Activated CD8-positive, alpha-beta memory T cell treated with anti-CD3 and anti-CD28 coated beads, Interleukin-2, amount 50 U/mL, for 24 hours (primary cell): ENCODE measurements around the gene RNF144A.
"Not testable (repeated sequence)": the region's sequence is repeated elsewhere in the genome, so short reads cannot be mapped to it uniquely, and the experiment has no call there.

Source experiments
- DNase-seq: peaks from one replicate; pipeline ENCODE4 v3.0.0-alpha.2; 2020; ENCODE audit errors: extremely low read depth

RNF144A gene

DNA sequence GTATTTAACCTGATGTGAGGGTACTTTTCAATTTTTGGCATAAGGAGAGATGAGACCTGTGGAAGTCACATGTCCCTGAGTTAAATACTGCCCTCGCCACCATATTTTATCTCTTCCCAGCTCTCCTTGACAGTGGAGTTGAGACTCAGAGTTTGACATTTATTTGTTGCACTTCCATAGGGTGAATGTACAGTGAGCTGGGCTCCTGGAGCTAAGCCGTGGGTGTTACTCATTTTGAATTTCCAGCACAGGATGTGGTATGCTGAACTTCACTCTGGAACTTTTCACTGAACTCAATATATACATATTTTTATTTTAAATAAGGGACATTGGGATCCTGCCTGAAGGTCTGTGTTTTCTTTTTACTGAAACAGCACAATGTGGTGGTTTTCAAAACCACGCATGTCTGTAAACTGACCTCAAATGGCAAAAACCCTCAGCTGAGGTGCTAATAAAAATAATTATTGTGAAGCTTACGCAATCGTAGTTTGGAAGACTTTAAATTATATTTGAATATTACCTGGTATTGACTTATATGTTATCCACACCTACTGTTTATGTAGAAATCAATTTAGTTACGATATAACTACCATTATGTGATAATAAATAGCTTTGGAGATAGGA lies 12.1 kb downstream of the RNF144A start:
- no peak for DNase-seq

DNA sequence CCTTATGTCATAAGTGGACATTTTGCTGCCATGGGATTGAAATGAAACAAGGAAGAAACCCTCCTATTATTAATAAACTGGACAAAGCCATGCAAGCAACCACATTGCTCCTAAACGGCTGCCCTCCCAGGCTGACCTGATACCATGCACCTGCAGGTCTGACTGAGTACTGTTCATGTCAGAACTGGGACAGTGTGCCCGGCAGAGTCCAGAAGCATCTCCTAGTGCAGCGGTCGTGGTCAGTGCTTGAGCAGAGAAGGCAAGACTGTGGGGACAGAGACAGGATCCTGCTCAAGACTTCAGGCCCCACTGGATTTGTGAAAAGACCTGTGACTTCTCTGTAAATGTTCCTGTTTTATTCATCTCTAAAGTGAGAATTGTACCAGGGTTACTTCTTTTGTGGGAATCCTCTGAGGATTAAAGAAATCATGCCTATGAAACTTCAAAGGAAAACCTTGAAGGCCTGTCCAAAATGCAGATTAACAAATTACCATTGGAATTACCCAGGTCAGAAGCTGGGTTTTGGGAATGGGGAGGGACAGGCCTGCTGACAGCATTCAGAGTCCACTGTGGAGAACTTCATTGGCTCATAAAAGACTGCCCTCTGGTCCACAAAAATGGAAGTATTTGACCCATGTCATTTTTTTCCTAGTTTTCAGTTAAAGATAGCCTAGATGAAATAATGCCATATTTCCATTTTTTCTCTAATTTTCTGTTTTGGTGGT lies 13.9 kb downstream of the RNF144A start:
- DNase-seq: no peak

DNA sequence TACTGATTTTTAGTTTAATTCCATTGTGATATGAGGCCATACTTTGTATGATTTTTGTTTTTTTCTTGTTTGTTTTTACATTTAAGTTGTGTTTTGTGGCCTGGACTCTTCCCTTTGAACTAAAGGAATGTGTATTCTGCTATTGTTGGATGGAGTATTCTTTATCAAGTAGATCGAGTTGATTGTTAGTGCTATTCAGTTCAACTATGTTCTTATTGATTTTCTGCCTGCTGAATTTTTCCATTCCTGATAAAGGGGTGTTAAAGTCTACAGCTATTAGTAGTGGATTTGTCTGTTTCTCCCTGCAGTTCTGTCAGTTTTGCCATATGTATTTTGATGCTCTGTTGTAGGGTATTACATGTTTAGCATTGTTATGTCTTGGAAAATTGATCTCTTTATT lies 14.5 kb downstream of the RNF144A start:
- no peak for DNase-seq

DNA sequence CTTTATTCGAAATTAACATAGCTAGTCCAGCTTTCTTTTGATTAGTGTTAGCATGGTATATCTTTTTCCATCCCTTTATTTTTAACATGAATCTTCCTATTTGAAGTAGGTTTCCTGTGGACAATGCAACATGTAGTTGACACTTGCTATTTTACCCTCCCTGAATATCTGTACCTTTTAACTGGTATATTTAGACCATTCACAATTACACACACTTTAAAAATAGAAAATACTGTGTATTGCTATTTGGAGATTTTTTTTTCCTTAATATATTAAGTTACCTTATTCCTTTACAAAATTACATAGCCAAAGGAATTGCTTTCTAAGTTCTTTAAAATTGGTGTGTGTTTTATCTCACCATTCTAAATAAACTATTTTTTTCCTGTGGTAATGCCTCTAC lies 15.0 kb downstream of the RNF144A start:
- no peak for DNase-seq

DNA sequence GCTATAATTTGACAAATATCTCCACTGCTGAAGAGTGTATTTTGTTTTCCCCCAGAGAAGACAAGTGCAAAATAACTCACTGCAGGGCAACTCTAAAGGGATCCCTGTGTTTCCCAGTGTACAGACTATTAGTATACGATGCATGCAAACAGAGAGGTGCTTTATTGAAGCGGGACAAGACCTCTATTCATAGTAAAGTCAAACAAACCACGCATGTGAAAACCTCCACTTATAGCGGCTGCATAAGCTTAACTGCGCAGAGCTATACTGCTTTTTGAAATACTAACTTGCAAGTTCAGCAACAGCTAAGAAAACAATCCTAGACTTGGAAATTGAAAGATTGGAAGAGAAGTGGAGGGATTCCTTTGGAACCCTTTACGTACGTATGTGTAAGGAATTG lies 15.6 kb downstream of the RNF144A start:
- no peak for DNase-seq

DNA sequence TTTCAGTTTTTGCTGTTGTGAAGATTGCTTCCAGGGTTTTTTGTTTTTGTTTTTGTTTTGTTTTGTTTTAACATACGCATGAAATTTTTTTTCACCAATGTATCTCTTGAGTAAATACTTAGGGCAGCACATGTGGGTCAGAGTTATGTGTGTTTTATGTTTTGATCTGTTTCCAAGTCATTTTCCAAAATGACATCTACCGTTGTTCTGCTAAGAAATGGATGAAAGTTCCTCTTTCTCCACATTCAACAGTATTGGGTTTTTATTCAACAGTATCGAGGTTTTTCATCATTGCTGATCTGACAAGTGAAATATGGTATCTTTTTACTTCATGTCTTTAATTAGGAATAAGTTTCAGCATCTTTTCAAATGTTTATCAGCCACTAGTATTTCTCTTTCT lies 16.7 kb downstream of the RNF144A start:
- DNase-seq: no peak

DNA sequence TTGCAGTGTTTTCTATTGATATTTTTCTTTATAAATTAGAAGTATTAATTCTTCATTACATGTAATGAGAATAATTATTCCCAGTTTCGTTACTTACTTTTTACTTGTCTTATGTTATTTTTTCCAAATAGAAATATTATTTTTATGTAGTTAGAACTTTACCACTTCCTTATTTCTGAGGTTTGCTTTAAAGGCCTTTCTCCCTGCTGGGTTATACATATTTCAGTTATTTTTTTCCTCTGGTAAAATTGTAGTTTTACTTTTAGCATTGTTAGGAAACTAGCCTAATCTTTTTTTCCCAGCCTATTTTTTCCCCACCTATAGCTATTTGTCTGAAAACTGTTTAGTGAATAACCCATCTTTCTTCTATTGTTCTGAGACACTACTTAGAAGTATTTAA lies 17.1 kb downstream of the RNF144A start:
- no peak for DNase-seq

DNA sequence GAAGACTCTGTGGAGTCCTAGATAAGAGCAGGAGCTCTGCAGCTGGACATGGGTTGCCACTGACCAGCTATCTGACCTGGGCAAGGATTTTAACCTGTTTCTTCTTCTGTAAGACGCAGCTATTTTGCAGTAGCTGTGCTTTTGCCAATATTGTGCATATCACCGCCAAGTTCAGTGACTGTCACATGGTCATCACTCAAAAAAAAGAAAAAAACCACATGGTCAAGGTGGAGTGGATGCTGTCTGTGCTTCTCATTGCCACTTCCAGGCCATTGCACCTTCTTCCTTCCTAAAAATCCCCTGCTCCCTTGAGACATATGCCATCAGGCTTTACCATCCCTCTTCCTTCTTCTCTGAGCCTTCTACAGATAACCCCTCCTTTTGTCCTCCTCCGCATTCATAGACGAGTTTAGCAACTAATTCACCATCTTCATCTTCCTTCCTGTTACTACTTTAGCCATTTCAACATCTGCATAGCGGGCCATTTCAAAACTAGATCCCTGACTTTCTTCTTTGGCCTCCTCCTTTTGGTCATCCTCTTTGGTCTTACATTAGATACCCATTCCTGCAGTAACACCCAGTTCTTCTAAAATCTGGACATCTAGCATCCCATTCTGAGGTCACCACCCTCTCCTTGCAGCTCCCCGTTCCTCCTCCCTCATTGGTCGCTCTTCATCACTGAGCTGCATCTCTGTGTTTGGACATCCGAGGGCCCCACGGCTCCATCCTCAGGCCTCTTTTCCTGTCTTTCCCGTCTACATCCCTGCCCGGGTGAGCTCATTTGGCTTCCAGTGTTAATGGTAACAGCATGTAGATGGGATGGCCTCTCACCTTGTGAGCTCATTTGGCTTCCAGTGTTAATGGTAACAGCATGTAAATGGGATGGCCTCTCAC lies 17.8 kb downstream of the RNF144A start:
- DNase-seq: no peak

DNA sequence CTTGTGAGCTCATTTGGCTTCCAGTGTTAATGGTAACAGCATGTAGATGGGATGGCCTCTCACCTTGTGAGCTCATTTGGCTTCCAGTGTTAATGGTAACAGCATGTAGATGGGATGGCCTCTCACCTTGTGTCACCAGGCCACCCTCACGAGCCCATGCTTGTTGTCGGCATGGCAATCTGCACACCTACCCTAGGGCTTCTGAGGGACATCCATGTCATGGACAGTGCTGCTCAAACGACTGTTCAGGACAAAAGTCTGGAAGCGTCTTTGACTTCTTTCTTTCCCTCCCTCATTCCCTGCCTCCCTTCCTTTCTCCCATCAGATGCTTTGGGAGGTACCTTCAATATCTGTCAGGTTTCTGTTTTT lies 18.4 kb downstream of the RNF144A start:
- not testable (repeated sequence) for DNase-seq

DNA sequence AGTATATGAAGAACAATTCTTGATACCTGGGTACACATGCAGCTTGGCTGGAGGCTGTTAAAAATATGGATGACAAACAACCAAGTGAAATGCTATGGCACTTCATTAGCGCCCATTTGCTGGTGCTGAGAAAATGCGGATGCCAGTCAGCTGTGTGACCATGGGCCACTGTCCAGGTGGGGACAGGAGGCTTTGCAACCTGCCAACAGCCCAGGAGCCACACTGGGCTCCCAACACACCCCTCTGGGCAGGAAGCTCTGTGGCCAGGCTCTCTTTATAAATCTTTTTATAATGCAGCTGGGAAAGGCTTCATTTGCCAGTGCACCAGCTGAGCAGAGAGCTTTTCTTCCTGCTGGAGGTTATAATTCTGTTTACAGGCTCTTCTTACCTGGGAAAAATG lies 19.9 kb downstream of the RNF144A start:
- no peak for DNase-seq

DNA sequence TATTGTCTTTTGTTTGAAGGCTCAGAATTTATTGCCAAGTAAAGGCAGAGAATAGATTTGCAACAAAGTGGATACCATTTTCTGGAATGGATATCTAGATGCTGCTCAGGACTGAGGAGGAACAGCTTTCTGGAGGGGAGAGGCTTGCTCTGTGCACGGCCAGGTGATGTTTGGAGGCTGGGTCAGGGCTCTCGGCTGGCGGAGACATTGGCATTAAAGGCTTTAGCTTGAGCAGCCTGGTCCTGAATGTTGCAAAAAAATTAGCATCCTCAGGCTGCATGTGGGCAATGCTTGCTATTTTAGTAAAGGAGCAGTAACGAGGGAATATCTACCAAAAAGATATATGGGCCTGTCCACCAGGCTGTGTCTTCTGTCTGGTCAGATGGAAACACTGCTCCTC lies 20.4 kb downstream of the RNF144A start:
- DNase-seq: no peak

DNA sequence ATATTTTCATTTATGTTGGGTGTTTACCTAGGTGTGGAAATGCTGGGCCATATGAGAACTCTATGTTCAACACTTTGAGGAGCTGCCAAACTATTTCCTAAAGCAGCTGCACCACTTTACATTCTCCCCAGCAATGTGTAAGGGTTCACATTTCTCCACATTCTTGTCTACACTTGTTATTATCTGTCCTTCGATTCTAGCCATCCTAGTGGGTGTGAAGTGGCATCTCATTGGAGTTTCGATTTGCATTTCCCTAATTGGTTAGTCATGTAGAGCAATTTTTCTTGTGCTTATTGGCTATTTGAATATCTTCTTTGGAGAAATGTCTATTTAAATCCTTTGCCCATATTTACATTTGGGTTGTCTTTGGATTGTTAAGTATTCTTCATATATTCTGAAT lies 21.9 kb downstream of the RNF144A start:
- no peak for DNase-seq

DNA sequence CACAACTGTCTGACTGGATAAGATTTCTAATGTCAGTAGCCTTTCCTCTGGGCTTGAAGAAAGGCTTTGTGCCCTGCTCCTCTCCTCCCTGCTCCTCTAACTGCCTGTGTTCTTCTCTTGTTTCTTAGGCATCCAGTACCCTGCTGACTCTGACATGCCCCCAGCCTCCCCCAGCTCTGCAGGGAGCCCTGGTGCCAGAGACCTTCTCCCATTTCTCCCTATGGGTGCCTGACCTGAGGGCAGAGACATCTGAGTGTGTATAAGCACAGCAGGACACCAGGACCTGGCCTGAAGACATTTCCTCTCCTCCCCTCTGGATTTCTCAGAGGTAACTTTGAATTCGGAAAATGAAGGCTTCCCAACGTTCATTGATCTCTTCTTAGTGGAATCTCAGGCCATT lies 23.6 kb downstream of the RNF144A start:
- DNase-seq: no peak

DNA sequence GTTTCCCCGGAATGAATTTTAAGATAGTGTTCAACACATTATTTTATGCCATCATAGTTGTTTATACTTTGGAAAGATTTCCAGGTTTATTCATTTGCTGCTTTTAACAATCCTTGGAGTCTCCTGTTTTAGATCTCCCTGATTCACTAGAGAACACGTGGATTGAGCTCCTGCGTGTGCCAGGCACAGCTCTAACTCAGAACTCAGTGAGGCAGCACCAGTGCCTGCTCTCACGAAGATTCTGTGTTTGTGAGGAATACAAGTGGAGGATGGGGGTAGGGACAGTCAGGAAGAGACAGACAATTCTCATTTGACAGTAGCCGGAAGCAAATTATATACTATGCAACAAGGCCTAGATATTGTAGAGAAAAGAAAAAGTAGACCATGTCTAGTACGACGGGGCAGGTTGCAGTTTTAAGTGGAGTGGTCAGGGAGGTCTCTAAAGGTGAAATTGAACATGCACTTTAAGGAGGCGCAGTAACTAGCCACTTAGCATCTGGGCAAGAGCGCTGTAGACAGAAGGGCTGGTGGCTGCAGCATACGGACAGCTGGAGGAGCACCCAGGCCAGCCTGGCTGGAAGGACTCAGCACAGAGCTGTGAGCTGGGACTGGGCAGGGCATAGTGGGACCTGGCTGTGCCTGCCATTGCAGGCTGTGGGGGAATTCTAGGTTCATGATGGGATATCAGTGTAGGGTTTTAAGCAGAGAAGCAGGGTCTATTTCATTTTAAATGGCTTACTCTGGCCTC lies 24.3 kb downstream of the RNF144A start:
- DNase-seq: no peak

DNA sequence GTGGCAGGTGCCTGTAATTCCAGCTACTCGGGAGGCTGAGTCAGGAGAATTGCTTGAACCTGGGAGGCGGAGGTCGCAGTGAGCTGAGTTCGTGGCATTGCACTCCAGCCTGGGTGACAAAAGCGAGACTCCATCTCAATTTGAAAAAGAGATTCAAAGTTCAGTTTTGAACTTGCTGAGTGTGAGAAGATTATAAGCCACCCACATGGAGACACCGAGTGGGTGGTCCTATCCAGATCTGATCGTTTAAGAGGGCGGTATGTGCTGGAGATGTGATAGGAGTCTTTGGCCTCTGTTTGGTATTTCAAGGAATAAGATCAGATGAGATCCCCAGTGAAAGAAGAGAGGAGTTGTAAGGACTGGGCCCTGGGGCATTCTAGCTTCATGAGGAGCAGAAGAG lies 25.6 kb downstream of the RNF144A start:
- DNase-seq: no peak

DNA sequence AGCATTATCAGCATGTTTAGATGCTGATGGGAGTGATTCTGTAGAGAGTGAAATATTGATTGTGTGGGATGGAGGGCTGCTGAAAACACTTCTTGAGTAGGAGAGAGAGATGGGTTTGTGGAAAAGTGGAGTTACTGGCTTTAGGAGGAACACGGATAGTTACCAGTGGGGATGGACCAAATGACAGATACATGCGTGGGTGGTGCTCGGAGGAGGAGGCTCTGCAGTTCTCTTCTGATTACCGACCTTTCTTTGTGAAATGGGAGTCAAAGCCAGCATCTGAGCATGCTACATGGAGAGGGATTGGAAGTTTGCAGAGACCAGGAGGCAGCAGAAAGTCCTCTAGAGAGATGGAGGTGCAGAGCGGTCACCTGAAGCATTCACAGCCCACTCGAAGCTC lies 26.3 kb downstream of the RNF144A start:
- no peak for DNase-seq

DNA sequence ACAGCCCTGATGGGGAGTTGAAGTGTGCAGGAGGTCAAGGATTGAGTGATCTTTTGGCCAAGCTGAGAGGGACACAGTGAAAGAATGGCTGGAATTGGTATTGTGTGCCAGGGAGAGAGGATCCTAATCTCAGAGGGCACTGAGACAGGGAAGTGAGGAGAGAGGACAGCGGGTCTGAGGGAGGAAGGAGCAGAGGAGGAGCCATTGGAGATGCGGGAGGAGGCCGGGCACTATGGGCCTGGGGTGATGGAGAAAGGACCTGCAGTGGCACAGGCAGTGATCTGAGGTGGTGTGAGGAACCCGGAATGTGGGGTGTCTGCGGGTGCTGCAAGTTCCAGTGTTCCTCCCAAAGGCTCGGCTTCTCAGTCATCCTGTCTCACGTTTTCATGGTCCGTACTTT lies 26.8 kb downstream of the RNF144A start:
- DNase-seq: no peak

DNA sequence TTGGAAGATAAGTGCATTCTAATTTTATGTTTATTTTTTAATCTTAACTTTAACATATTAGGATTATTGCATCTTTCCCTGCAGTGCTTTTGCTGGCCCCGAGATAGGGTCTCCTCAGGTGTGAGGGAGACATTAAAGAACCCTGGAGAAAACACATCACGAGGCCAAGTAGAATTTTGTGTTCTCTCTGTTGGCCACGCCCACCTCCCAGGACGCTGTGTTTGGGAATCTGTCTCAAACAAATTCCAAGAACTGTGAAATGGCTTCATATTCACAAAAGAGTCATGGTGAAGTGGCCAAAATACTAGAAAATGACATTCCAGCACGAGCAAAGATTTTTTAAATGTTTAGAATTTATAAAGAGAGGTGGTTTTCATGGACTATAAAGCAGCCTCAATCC lies 27.3 kb downstream of the RNF144A start:
- DNase-seq: no peak

DNA sequence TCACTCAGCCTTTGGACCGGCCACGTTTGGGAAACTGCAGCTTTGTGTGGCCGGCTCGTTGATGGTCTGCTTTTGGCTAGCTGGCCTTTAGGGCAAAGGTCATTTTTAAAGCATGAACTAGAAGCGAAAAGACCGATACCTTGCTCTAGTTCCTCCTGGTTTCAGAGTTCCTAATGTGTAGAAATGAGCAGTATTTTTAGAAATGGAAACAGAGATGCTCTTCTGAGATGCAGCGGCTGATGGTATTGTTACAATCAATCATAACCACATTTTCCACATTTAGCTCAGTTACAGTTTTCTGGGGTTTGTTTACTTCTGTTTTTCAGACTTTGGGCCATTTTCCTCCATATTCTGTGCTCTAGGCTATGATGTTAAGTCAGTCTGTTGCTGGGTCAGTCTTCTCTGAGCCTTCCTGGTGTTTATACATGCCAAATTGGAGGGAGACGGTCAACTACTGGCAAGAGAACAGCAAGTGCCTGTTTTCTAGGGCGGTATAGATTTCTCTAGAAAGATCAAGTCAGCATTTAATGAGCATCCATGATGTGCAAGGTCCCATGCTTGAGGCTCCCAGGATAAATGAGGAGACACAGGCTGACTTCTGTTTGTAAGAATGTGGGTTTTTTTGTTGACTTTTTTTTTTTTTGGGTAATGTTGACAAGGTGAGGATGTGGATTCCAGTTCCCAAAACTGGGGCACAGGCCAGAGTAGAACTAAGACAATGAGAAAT lies 28.0 kb downstream of the RNF144A start:
- DNase-seq: no peak

DNA sequence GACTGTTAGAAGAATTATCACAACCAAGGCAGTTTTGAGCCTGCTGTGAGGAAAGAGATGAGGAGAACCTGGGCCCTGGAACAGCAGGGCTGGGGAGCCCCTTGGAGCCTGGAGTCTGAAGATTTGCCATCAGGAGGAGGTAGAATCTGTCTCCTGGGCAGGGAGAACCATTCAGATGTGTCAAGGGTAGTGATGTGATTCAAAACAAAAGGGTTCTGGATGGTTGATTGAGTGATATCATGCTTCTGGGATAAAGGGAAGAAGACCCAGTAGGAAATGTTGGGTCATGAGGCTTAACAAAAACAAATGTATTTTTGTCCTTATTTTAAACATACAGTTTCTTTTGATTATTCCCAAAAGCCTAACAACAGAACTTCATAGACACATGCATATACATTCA lies 28.6 kb downstream of the RNF144A start:
- no peak for DNase-seq

DNA sequence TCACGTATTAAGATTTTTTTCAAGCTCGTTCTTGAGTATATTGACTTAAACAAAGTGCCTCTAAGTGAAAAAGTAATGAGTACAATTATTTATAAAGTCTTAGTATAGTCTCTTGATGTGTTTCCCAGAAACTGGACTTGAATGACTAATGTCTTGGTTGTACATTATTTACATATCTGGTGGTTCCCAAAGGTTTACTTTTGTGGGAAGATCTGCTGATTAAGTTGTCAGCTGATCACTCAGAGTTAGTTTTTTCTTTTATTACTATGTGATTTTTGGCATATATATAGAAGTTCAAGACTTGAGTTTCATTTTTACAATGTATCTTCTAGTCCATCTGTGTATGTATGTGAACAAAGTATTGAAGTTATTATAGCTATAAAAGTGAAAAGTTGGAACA lies 29.5 kb downstream of the RNF144A start:
- no peak for DNase-seq
